ENCODE results near the gene GPR135. TPM values are rescaled to one million over a fixed set of nuclear protein-coding genes. Genes with fewer than 3 reads are reported as not detected.
"Not testable (repeated sequence)": the region's sequence is repeated elsewhere in the genome, so short reads cannot be mapped to it uniquely, and the experiment has no call there.

GPR135 gene
- total RNA-seq, 1 donor from 2014 or later, result 5.7 TPM

DNA sequence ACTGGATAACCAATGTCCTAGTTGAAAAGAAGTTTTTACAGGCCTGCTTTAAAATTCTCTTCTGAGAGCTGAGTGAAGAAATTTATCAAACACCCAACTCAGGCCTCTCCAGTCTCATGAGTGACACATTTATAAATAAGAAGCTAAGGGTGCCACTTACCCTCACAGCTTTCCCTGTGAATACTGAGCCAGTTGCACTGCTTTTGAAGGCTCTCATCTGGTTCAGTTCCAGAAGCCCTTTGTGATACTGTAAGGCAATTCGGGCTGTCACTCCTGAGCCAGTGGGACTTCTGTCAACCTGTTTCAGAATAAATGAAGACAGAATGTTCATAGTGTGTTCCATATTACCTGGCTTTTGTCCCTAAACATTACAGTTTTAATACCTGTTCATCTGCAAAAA is 10.5 kb upstream of the GPR135 start:
- no peak for DNase-seq (ENCODE audit: low read depth)

DNA sequence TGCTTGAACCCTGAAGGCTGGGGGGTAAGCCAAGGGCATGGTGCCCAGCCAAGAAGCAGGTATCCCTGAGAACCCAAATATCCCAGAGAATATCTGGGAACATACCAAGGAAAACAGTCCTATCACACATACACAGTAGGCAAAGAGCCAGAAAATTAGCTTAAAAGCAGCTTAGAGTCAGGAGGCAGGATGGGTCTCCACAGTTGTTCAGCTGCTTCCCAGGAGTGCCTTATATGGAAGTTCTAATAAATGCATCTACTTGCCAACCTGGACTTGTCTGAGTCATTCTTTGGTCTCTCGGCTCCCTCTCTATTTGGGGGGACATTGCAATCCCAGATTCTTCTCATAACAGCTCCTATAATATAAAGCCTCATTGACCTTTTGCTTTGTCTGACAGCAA is 9.0 kb upstream of the GPR135 start:
- DNase-seq (ENCODE audit: low read depth), result peak; percentile 84

DNA sequence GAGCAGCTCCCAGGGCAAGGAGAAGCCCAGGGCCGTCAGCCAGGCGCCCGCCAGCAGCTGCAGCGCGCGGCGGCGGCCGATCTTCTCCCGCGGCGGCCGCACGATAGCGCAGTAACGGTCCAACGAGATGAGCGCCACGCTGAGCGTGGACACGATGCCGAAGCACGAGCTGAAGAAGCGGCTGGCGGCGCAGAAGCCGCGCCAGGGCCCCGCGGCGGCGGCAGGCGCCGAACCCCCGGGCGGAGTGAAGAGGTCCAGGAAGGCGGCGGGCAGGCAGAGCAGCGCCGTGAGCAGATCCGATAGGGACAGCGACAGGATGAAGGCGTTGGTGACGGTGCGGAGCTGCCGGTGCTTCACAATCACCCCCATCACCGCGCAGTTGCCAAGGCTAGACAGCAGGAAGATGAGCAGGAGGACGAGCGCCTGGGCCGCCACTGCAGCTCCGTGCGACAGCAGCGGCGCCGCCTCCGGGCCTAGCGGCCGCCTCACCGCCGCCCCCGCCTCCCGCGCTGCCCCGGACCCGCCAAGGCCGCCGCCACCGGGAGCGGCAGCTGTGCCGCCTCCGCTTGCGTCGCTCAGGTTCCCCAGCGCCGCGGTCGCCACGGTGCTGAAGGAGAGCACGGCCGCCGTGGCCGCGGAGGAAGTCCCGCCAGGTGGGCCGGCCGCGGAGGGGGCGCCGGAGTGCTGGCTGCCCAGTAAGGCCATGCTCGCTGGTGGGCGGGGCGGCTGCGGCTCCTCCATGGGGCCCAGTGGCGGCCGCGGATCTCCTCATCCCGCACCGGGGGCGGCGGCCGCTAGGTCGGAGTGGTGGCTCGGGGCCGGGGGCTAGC is 479 bp downstream of the GPR135 start:
- peak; percentile 27 for DNase-seq (ENCODE audit: low read depth)

DNA sequence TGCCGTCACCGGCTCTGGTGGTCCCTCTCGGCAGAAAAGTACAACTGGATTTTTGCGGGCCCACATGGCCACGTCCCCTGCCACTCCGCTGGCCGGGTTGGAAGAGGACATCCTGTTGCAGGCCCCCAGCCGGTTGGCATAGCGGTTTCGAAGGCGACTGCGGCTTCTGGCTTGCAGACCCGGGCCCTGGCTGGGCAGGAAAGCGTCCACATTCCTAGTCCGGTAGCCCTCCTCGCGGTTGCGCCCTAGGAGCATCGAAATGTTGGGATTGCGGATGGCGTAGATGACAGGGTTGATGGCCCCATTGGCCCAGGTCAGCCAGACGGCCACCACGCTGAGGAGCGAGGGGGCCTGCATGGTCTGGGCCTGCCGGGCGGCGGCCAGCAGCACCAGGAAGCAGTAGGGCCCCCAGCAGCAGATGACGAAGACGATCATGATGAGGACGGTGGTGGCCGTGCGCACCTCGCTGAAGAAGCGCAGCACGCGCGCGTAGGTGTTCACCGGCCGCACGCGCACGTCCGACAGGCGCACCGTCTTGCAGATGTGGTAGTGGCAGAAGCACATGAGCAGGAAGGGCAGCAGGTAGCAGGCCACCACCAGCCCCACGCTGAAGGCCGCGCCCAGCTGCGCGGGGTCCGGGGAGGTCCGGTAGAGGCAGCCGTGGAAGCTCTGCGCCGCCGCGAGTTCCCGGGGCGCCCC is 1.2 kb downstream of the GPR135 start:
- DNase-seq (ENCODE audit: low read depth), result no peak

DNA sequence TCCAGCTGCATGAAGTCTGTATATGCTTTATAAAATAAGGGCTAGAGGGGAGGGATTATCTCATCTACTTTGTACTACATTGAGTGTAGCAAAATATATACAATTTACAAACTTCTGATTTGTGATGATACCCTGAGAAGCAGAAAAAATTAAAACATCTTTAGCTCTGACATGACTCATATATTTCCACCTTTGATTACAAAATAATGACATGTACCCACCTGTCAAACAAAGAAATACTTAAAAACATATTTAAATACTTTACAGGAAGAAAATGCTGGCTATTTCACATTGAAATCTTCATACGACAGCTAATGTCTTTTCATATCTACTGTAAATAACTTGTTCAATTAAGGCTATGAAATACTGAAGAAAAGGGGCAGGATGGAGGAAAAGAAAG is 3.3 kb downstream of the GPR135 start:
- DNase-seq (ENCODE audit: low read depth), result no peak

DNA sequence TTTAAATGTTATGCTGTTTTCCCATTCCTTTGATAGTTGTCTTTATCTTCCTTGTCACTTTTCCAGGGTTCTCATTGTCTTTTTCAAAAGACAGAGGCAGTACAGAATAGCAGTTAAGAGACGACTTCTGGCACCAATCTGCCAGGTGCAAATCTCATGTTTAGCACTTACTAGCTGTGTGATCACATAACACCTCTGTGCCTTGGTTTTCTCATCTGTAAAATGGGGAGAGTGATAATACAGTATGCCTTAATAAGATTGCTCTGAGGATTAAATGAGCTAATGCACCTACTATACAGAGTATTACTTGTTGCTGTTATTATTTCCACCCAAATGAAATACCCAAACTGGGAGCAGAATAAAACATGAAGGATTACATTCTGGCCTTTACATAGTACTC is 4.8 kb downstream of the GPR135 start:
- DNase-seq (ENCODE audit: low read depth), result no peak

DNA sequence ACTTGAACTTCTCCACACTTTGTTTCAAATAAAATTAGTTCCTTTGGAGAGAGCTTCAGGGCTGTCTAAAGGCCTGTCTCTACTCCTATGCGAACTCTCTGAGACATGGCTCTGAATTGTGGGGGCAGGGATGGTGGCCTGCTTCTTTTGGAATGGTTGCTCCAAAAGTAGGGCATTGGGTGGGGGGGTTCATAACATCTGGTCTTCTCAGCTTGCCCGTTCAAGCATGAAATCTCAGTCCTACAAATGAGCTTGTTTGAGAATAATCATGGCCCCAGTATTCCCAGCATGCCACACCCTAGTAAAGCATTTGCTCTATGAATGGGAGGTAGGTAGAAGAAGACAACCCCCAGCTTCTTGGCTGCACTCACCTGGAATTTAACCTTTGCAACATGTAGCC is 6.7 kb downstream of the GPR135 start:
- no peak for DNase-seq (ENCODE audit: low read depth)

DNA sequence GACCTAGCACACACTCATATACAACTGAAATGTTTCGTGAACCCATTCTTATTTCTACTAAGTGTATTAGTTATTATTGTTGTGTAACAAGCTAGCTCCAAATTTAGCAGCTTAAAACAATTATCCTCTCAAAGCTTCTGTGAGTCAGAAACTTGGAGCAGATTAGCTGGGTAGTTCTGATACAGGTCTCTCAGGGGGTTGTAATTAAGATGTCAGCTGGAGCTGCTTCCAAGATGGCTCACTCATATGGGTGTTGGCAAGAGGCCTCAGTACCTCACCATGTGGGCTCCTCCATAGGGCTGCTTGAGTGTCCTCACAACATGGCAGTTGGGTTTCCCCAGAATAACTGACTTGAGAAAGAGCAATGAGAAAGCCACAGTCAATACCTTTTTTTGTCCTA is 9.8 kb downstream of the GPR135 start:
- DNase-seq (ENCODE audit: low read depth), result no peak

DNA sequence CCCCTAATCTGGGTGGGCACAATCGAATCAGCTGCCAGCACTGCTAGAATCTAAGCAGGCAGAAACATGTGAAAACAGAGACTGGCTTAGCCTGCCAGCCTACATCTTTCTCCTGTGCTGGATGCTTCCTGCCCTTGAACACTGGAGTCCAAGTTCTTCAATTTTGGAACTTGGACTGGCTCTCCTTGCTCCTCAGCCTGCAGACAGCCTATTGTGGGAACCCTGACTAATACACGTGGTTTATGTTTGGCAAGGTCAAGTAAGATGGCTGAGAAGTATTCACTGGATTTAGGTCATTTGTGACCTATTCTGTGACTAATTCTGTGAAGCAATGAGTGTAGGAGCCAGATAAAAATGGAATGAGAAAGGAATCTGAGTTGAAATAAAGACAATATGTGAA is 11.0 kb downstream of the GPR135 start:
- peak; percentile 88 for DNase-seq (ENCODE audit: low read depth)

DNA sequence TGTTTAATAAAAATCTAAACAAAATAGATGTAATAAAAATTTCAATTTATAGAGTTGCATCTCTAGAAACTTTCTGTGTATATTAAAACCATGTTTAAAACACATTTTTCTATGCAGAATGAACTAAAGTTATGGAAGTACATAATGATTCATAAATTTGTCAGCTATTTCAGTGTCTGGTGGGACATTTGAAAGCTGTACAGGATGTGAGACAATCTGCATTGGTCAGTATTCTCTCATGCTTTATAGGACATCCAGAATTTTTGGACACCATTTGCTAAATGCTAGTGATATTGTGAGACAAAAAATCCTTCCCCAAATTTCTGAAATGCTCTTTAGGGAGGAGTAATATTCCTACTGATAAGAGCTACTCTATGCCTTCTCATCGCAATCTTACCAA is 13.3 kb downstream of the GPR135 start:
- no peak for DNase-seq (ENCODE audit: low read depth)

DNA sequence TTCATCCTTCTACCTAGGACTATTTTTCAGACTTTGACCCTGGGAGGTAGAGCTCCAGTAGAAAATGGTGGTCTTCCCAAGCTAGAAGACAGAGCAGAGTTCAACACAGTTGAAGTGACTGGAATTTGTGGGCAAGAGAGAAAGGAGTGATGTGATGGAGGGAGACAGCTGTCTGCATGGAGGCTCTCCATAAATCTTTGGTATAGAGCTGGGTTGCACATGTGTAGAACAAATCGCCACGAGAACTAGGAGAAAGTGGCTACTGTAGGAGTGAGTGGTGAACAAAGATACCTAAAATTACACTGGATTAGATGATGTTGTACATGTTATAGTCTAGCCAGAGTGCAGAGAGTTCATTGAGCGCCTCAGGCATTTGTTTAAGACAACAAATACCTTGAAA is 14.5 kb downstream of the GPR135 start:
- no peak for DNase-seq (ENCODE audit: low read depth)

DNA sequence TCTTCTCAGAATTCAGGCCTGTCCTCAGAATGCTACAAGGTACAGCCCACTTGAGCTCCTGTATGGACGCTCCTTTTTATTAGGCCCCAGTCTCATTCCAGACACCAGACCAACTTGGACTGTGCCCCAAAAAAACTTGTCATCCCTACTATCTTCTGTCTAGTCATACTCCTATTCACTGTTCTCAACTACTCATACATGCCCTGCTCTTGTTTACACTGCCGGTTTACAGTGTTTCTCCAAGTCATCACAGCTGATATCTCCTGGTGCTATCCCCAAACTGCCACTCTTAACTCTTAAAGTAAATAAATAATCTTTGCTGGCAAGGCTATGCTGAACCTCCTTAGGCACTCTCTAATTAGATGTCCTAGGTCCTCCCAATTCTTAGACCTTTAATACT is 16.5 kb downstream of the GPR135 start:
- DNase-seq (ENCODE audit: low read depth), result not testable (repeated sequence)

DNA sequence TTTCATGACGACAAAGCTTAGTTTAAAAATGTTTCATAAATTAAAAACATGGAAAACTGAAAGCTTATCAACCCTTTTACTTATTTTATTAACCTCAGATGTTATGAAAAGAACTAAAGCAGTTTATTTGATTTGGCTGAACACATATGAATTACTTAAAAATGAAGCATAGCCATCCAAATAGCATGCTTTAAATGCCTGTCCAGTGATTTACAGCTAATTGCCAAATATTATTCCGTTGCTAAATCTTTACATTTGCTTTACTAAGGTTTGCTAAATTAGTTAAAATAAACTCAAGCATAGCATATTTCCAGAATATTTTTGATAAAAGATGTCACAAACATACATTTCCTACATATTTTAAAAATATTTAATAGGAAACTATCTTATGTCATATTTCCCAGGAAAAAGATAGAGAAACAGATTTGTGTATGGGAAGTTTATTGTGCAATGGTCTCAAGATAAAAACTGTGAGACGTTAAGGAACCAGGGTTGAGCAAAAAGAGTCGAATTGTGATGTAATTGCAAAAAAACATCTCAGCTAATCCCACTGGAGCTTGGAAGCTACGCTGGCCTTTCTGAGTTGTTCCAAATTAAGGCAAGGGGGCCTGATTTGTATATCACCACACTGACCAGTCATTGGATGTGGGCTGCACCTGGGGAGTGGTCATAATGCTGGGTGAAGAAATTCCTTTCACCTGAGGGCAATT is 25.8 kb downstream of the GPR135 start:
- DNase-seq (ENCODE audit: low read depth), result no peak

DNA sequence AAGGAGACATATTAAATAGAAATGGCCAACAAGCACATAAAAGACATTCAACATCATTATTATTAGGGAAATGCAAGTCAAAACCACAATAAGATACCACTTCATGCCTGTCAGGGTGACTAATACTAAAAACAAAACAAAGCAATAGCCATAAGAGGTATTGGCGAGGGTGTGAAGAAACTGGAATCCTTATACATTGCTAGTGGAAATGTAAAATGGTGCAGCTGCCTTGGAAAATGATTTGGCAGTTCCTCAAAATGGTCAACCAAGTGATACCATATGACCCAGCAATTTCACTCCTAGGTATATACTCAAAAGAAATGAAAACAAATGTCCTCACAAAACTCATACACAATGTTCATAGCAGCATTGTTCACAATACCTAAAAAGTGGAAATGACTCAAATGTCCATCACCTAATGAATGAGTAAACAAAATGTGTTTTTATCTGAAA is 27.0 kb downstream of the GPR135 start:
- peak; percentile 46 for DNase-seq (ENCODE audit: low read depth)

DNA sequence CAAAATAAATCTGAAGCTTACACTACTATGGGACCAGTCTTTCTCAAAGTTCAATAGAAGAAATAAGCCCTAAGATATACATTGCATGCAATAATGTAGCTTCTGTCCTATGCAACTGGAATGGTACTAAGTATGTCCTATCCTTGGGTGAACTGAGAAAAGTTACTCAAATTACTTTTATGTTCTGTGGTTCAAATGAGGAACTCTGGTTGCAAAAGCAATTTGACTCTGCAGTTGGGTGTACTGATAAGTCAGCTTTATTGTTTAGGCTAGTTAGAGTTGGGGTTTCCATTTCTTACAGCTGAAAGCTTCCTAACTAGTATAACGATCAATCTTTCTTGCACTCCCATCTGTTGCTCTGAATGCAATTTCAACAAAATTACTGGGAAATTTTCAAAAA is 29.2 kb downstream of the GPR135 start:
- DNase-seq (ENCODE audit: low read depth), result no peak

DNA sequence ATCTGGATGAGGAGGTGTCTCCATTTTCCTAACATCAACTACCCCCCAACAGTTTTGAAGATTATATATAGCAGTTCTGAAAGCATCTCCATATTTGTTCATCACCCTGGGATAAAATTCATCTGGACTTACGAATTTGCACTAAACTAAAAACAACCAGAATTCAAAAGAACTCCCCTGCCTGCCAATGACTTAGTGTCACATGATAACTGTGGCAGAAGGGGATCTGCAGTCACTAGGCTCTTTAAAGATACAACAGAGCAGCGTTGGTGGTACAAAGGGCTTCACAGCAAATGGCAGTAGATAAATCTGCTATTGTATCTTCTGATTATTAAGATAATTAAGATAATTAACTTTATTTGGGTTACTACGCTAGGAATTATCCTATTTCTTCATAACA is 30.1 kb downstream of the GPR135 start:
- no peak for DNase-seq (ENCODE audit: low read depth)

DNA sequence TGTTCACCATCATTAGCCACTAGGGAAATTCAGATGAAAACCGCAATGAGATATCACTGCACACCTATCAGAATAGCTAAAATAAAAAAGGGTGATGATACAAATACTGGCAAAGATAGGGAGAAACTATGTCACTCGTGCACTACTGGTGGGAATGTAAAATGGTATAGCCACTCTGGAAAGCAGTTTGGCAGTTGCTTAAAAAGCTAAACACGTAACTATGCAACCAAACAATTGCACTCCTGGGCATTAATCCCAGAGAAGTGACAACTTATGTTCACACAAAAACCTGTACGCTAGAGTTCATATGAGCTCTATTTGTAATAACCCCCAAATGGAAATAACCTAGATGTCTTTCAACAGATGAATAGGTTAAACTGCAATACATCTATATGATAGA is 35.4 kb downstream of the GPR135 start:
- no peak for DNase-seq (ENCODE audit: low read depth)

DNA sequence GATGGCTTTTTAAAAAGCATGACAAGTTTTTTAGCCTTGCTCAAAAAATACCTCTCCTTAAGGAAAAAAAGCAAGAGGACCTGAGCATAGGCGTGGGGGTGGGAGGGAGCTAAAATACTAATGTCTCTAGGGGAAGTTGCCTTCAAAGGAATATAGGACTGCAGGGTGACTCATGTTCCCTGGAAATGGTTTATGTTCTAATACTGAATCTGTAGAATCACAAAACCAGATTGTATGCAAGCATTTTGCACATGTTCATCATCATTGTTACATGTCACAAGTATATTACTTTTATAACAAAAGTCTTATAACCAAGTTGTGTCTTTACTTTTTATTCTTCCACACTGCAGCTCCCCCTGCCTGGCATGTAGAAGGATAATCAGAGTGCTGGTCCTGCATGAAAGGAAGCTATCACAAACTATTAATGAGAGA is 36.6 kb downstream of the GPR135 start:
- DNase-seq (ENCODE audit: low read depth), result peak; percentile 25

DNA sequence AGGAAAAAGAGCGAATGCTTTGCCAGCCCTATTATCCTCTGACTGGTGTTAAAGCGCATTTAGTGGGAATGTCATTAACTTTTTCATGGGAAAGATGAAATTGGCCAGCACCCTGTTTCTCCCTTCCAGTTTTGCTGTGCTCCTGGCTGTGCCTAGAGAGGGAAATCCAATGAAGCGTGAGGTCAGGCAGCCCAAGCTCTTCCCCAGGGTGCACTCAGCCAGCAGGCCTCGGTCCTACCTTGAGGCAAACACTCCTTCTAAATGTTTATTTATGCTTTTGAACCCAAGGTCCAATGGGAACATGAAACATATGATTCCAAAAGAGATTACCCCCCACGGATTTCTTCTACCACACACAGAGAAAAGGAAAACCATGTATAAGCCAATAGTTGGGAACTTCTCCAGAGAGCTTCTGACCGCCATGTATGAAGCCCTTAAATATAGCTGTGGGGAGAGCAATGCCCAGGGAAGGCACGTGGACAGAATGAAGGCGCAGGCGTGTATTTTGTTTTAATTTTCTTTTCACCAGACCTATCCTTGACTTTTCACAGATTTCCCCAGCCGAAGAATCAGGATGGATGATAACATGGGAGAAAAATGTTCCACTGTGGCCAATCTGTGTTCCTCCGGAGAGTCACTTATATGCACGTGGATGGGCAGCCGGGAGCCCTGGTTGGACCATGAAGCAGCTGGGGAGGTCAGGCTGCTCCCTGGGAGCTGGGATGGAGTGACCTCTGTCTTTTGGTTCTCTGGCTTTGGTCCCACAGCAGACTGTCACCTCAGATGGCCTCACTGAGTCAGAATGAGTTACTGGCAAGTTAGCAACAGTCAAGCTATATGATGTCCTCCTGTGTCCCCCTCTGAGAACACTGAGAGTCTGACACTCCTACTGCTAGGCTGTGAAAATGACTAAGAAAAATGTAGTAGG is 37.3 kb downstream of the GPR135 start:
- DNase-seq (ENCODE audit: low read depth), result peak; percentile 4

DNA sequence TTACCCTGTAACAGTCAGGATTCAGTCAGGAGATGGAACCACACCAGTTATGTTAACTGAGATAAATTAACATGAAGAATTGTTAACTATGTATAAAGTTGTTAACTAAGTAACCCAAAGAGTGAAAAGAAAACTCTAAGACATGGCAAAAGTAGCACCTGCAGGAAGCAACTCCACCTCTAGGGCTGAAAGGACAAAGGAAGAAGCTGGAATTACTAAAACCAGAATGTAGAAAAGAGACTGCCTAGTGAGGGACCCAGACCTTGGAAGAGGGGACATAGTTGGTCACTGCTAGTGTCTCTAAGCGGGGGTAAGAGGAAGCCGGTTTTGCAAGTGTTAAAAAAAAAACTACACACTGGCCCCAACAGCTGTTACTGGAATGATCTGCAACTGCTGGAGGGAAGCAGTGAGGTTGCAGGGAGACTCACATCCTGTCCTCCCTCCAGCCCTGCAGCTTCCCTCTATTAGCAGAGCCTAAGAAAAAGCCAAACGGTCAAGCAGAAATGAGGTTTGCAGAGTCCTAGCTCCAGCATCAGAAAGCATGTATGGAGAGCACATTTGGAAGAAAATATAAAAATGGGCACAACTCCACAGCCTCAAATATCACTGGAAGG is 39.8 kb downstream of the GPR135 start:
- DNase-seq (ENCODE audit: low read depth), result no peak

Measured in renal cortical epithelial cell (primary cell).